ENCODE data around the gene ZNF587. TPM values are rescaled to one million over a fixed set of nuclear protein-coding genes. Genes with fewer than 3 reads are reported as not detected.
"Not testable (repeated sequence)": the region's sequence is repeated elsewhere in the genome, so short reads cannot be mapped to it uniquely, and the experiment has no call there.

Gene ZNF587
- total RNA-seq (10 to 100 TPM; 23.8 to 46.5 (median 39.0) TPM), polyA plus RNA-seq (10 to 100 TPM in 1 of 3 donors, 1 to 10 TPM in 2; 3.9 to 20.2 (median 4.8) TPM)
- long read RNA-seq, donor 1, full-length matches to known transcripts = 4 of 4 reads
- long read RNA-seq, donor 1, partial matches to known transcripts = 0 of 4 reads
- long read RNA-seq, donor 1, other reads (novel, unspliced or antisense) = 0 of 4 reads
- long read RNA-seq, donor 2, full-length matches to known transcripts = 3 of 3 reads
- long read RNA-seq, donor 2, partial matches to known transcripts = 0 of 3 reads
- long read RNA-seq, donor 2, other reads (novel, unspliced or antisense) = 0 of 3 reads

GRCh38 chr19:57849666-57850473 is at the start of gene ZNF587:
Gene ZNF587 (plus strand): TSS chr19:57849859. CDS start chr19:57850039, 180 bp downstream.
- peak; percentile 81 to 91 (median 82) for TF ChIP-seq POLR2AphosphoS5 (IDR thresholded peaks at IDR 0.05)
- H3K9me3 ChIP-seq; intact Hi-C loops (cut with DNase I; ENCODE audit: low total_unique reads); H3K27me3 ChIP-seq (replicated peaks in 1 of 7): not testable (repeated sequence)
- H3K4me3 ChIP-seq = peak within 1 kb of the TSS; percentile 70 to 87 (median 76)
- peaks cover 0 to 32% (median 20%) of the 10 kb centered on the region in 6 donors for H3K4me1 ChIP-seq
- peak; percentile 92 for DNase-seq
- WGBS, 5 donors = 0 to 5% (median 0%) methylated on average over 16 to 42 of the region's 42 CpGs
- peak within 1 kb of the TSS; percentile 57 to 91 (median 82) for H3K27ac ChIP-seq
- H3K36me3 ChIP-seq = peaks cover 0 to 44% (median 3%) of the 10 kb centered on the region in 6 donors

GRCh38 chr19:57800696-57801095 is 49.0 kb upstream of the ZNF587 start:
- H3K9me3 ChIP-seq = no peaks in the 10 kb centered on the region
- H3K4me3 ChIP-seq = no peak overlapping the region
- intact Hi-C loops (cut with DNase I; ENCODE audit: low total_unique reads) = no loop called here
- no peaks in the 10 kb centered on the region for H3K27me3 ChIP-seq (replicated peaks in 1 of 7)
- no peak for DNase-seq
- WGBS, 5 donors = 81 to 94% (median 93%) methylated on average over 5 of the region's 5 CpGs
- peaks cover 0 to 34% (median 6%) of the 10 kb centered on the region in 6 donors for H3K36me3 ChIP-seq
- peaks cover 16 to 78% (median 49%) of the 10 kb centered on the region in 6 donors for H3K4me1 ChIP-seq
- TF ChIP-seq POLR2A (IDR thresholded peaks at IDR 0.05) (no peak), POLR2AphosphoS5 (IDR thresholded peaks at IDR 0.05) (no peak), CTCF (IDR thresholded peaks at IDR 0.05 in 8 of 11, conservative IDR thresholded peaks at IDR 0.05 in 3 of 11) (no peak)
- H3K27ac ChIP-seq = peak overlapping the region in 4 of 8 donors; percentile 88 to 89 (median 89)

DNA sequence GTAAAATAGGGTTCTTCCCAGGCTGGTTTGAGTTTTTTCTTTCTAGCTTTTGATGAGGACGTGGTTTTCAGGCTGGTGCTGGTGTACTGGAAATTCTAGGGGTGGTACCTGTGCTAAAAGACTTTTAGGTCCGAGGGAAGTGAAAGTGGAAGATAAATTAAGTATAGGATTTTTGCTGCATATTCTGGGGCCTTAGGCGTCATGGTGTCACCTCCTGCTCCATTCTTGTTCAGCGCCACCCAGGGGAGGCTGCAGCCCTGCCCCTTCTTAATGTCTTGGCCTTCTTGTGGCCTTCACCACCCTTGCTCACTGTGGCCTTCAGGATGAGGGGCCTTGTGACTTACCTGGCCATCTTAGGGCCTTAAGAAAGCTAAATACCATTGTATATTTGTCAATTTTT is 47.4 kb upstream of the ZNF587 start:
- H3K4me3 ChIP-seq = no peak overlapping the region
- peak overlapping the region in 6 of 8 donors; percentile 2 to 89 (median 34) for H3K27ac ChIP-seq
- 46 to 77% (median 60%) methylated on average over 4 of the region's 4 CpGs for WGBS, 5 donors
- peaks cover 0 to 35% (median 4%) of the 10 kb centered on the region in 6 donors for H3K36me3 ChIP-seq
- peaks cover 16 to 82% (median 49%) of the 10 kb centered on the region in 6 donors for H3K4me1 ChIP-seq
- no peaks in the 10 kb centered on the region for H3K9me3 ChIP-seq
- TF ChIP-seq POLR2A (IDR thresholded peaks at IDR 0.05) = no peak
- TF ChIP-seq POLR2AphosphoS5 (IDR thresholded peaks at IDR 0.05) = peak in 1 of 3 donors; percentile 20
- peak in 1 of 11 experiments; percentile 7 for TF ChIP-seq CTCF (IDR thresholded peaks at IDR 0.05 in 8 of 11, conservative IDR thresholded peaks at IDR 0.05 in 3 of 11)
- no peak for DNase-seq
- no peaks in the 10 kb centered on the region for H3K27me3 ChIP-seq (replicated peaks in 1 of 7)
- intact Hi-C loops (cut with DNase I; ENCODE audit: low total_unique reads) = no loop called here

GRCh38 chr19:57803265-57803593 is 46.4 kb upstream of the ZNF587 start:
- DNase-seq = no peak
- TF ChIP-seq CTCF (IDR thresholded peaks at IDR 0.05 in 8 of 11, conservative IDR thresholded peaks at IDR 0.05 in 3 of 11) = no peak
- peak in 1 of 3 donors; percentile 33 for TF ChIP-seq POLR2AphosphoS5 (IDR thresholded peaks at IDR 0.05)
- 8 to 29% (median 17%) methylated on average over 6 of the region's 6 CpGs for WGBS, 5 donors
- H3K4me3 ChIP-seq = peak overlapping the region; percentile 21 to 60 (median 42)
- intact Hi-C loops (cut with DNase I; ENCODE audit: low total_unique reads) = no loop called here
- no peaks in the 10 kb centered on the region for H3K27me3 ChIP-seq (replicated peaks in 1 of 7)
- H3K4me1 ChIP-seq = peaks cover 16 to 79% (median 49%) of the 10 kb centered on the region in 6 donors
- H3K9me3 ChIP-seq = no peaks in the 10 kb centered on the region
- H3K27ac ChIP-seq = peak overlapping the region; percentile 28 to 89 (median 77)
- H3K36me3 ChIP-seq = peaks cover 0 to 39% (median 9%) of the 10 kb centered on the region in 6 donors

All from spleen (tissue), 13 donors.